Bone marrow (tissue), 2 donors: ENCODE results near the gene ADGRA1.

Experiments used
- DNase-seq, 2 donors: peaks; one replicate each; lab custom pipeline; 2025; lab: John Stamatoyannopoulos, UW

ADGRA1 gene

GRCh38 chr10:133113146-133113830 is 25.6 kb downstream of the ADGRA1 start:
- DNase-seq = no peak

- DNase-seq = no peak
These were observed 26.1 kb downstream of the ADGRA1 start for GRCh38 chr10:133113847-133114246.

- DNase-seq = no peak
These were observed 26.5 kb downstream of the ADGRA1 start for GRCh38 chr10:133114251-133114650.

GRCh38 chr10:133114726-133115452 is 27.2 kb downstream of the ADGRA1 start:
- DNase-seq = no peak

GRCh38 chr10:133115453-133115842 is 27.7 kb downstream of the ADGRA1 start:
- DNase-seq = no peak

GRCh38 chr10:133115976-133116375 is 28.3 kb downstream of the ADGRA1 start:
- DNase-seq = no peak

- no peak for DNase-seq
These were observed 28.7 kb downstream of the ADGRA1 start for GRCh38 chr10:133116455-133116854.

- DNase-seq = no peak
These were observed 29.4 kb downstream of the ADGRA1 start for GRCh38 chr10:133117036-133117687.

- DNase-seq = no peak
These were observed 30.0 kb downstream of the ADGRA1 start for GRCh38 chr10:133117688-133118071.

- DNase-seq = no peak
These were observed 33.8 kb downstream of the ADGRA1 start for GRCh38 chr10:133121479-133121878.

- DNase-seq = no peak
These were observed 34.6 kb downstream of the ADGRA1 start for GRCh38 chr10:133122171-133122935.

- no peak for DNase-seq
These were observed 35.5 kb downstream of the ADGRA1 start for GRCh38 chr10:133123050-133123745.

- no peak for DNase-seq
These were observed 36.1 kb downstream of the ADGRA1 start for GRCh38 chr10:133123746-133124356.

- no peak for DNase-seq
These were observed 36.9 kb downstream of the ADGRA1 start for GRCh38 chr10:133124357-133125211.

- no peak for DNase-seq
These were observed 38.2 kb downstream of the ADGRA1 start for GRCh38 chr10:133125901-133126300.

GRCh38 chr10:133126431-133127290 is 38.9 kb downstream of the ADGRA1 start:
- no peak for DNase-seq

GRCh38 chr10:133127291-133128125 is 39.8 kb downstream of the ADGRA1 start:
- DNase-seq = no peak
